UCSD-AML1 (cell line): ENCODE data around the gene MAGI2.

Experiments
- DNase-seq: peaks from one replicate; lab custom pipeline; 2025; ENCODE audit not compliant: unreplicated experiment; lab: John Stamatoyannopoulos, UW

The MAGI2 gene

GRCh38 chr7:78443811-78444210 lies 1009.7 kb downstream of the MAGI2 start:
- no peak for DNase-seq

- DNase-seq: no peak
These were observed 1011.7 kb downstream of the MAGI2 start for GRCh38 chr7:78441737-78442136.

- DNase-seq: no peak
These were observed 1015.0 kb downstream of the MAGI2 start for GRCh38 chr7:78438433-78438832.

- DNase-seq: no peak
These were observed 1016.3 kb downstream of the MAGI2 start for GRCh38 chr7:78437118-78437517.

GRCh38 chr7:78435355-78435754 lies 1018.1 kb downstream of the MAGI2 start:
- no peak for DNase-seq

- no peak for DNase-seq
These were observed 1019.2 kb downstream of the MAGI2 start for GRCh38 chr7:78434281-78434680.

GRCh38 chr7:78433421-78433820 lies 1020.0 kb downstream of the MAGI2 start:
- DNase-seq: no peak

- no peak for DNase-seq
These were observed 1023.6 kb downstream of the MAGI2 start for GRCh38 chr7:78429878-78430277.

GRCh38 chr7:78427209-78427608 lies 1026.3 kb downstream of the MAGI2 start:
- no peak for DNase-seq

- no peak for DNase-seq
These were observed 1033.5 kb downstream of the MAGI2 start for GRCh38 chr7:78420001-78420400.

GRCh38 chr7:78417180-78417853 lies 1036.2 kb downstream of the MAGI2 start:
- no peak for DNase-seq

GRCh38 chr7:78413568-78413967 lies 1039.9 kb downstream of the MAGI2 start:
- no peak for DNase-seq

GRCh38 chr7:78412216-78412858 lies 1041.1 kb downstream of the MAGI2 start:
- no peak for DNase-seq

- DNase-seq: no peak
These were observed 1046.4 kb downstream of the MAGI2 start for GRCh38 chr7:78407031-78407430.

- DNase-seq: no peak
These were observed 1046.9 kb downstream of the MAGI2 start for GRCh38 chr7:78406531-78406930.

- no peak for DNase-seq
These were observed 1051.4 kb downstream of the MAGI2 start for GRCh38 chr7:78402096-78402495.

GRCh38 chr7:78400038-78400437 lies 1053.4 kb downstream of the MAGI2 start:
- no peak for DNase-seq

GRCh38 chr7:78399033-78399769 lies 1054.3 kb downstream of the MAGI2 start:
- DNase-seq: no peak

- DNase-seq: no peak
These were observed 1054.9 kb downstream of the MAGI2 start for GRCh38 chr7:78398576-78398975.

- no peak for DNase-seq
These were observed 1055.4 kb downstream of the MAGI2 start for GRCh38 chr7:78398081-78398480.

- DNase-seq: no peak
These were observed 1057.3 kb downstream of the MAGI2 start for GRCh38 chr7:78396210-78396609.
